ENCODE results near the gene OTOF.

OTOF gene

GRCh38 chr2:26464390-26465265, 13.3 kb downstream of the OTOF start:
- no peak for DNase-seq (ENCODE audit: low read depth)

GRCh38 chr2:26463244-26464192, 14.4 kb downstream of the OTOF start:
- DNase-seq (ENCODE audit: low read depth), result no peak

GRCh38 chr2:26462511-26463243, 15.2 kb downstream of the OTOF start:
- no peak for DNase-seq (ENCODE audit: low read depth)

- no peak for DNase-seq (ENCODE audit: low read depth)
These were observed 15.8 kb downstream of the OTOF start for GRCh38 chr2:26462100-26462499.

- no peak for DNase-seq (ENCODE audit: low read depth)
These were observed 16.3 kb downstream of the OTOF start for GRCh38 chr2:26461601-26462023.

- no peak for DNase-seq (ENCODE audit: low read depth)
These were observed 17.3 kb downstream of the OTOF start for GRCh38 chr2:26460613-26461031.

- DNase-seq (ENCODE audit: low read depth), result no peak
These were observed 17.8 kb downstream of the OTOF start for GRCh38 chr2:26459991-26460612.

GRCh38 chr2:26458365-26459042, 19.4 kb downstream of the OTOF start:
- DNase-seq (ENCODE audit: low read depth), result no peak

- no peak for DNase-seq (ENCODE audit: low read depth)
These were observed 20.1 kb downstream of the OTOF start for GRCh38 chr2:26457695-26458364.

GRCh38 chr2:26457251-26457666, 20.7 kb downstream of the OTOF start:
- DNase-seq (ENCODE audit: low read depth), result no peak

GRCh38 chr2:26456440-26457250, 21.3 kb downstream of the OTOF start:
- no peak for DNase-seq (ENCODE audit: low read depth)

GRCh38 chr2:26455670-26456439, 22.1 kb downstream of the OTOF start:
- no peak for DNase-seq (ENCODE audit: low read depth)

GRCh38 chr2:26455037-26455669, 22.8 kb downstream of the OTOF start:
- no peak for DNase-seq (ENCODE audit: low read depth)

- DNase-seq (ENCODE audit: low read depth), result no peak
These were observed 23.3 kb downstream of the OTOF start for GRCh38 chr2:26454561-26455001.

GRCh38 chr2:26453421-26454329, 24.2 kb downstream of the OTOF start:
- DNase-seq (ENCODE audit: low read depth), result no peak

- no peak for DNase-seq (ENCODE audit: low read depth)
These were observed 26.2 kb downstream of the OTOF start for GRCh38 chr2:26451700-26452099.

GRCh38 chr2:26450031-26450635, 27.8 kb downstream of the OTOF start:
- no peak for DNase-seq (ENCODE audit: low read depth)
